HepG2 (cell line): ENCODE results near the gene ZNF740. TPM values are rescaled to one million over a fixed set of nuclear protein-coding genes. Genes with fewer than 3 reads are reported as not detected.
A peak's percentile ranks its signal among the peaks of the same experiment; 100 is the strongest.

ENCODE experiments used
- EP300 ChIP-seq, 3 experiments: sonication (generic) in 1 of 3; formaldehyde crosslinking in 1 of 3; IDR thresholded peaks; 2 replicates each; pipeline versions ENCODE4 v1.5.1 to v1.6.1; 2011 to 2020; ENCODE audit warnings: low read depth in 2 of 3, low read length in 2 of 3, borderline replicate concordance in 1 of 3, improper control_type of control experiment in 1 of 3, mild to moderate bottlenecking in 1 of 3, missing genetic modification reagents in 1 of 3, moderate library complexity in 1 of 3
- HHEX ChIP-seq: IDR thresholded peaks from 2 replicates; pipeline ENCODE4 v1.6.1; 2016; ENCODE audit warnings: control low read depth
- HNRNPK ChIP-seq: fragments of 200-400 bp; formaldehyde crosslinking; IDR thresholded peaks from 2 replicates; pipeline ENCODE4 v1.6.1; 2018; ENCODE audit warnings: low read length, low read depth, moderate library complexity, mild to moderate bottlenecking; ENCODE audit not compliant: poor library complexity, severe bottlenecking
- MAFF ChIP-seq: IDR thresholded peaks from 2 replicates; pipeline ENCODE4 v1.6.1; 2011; ENCODE audit warnings: low read depth, low read length, improper control_type of control experiment
- MEIS2 ChIP-seq: sonication (generic); formaldehyde crosslinking; IDR thresholded peaks from 2 replicates; pipeline ENCODE4 v1.9.0; 2021; ENCODE audit warnings: mild to moderate bottlenecking, missing genetic modification reagents
- SAP130 ChIP-seq: IDR thresholded peaks from 2 replicates; pipeline ENCODE4 v1.6.1; 2016; ENCODE audit warnings: low read depth
- ZMYM4 ChIP-seq: sonication (generic); formaldehyde crosslinking; IDR thresholded peaks from 2 replicates; pipeline ENCODE4 v1.8.1; 2023; ENCODE audit warnings: mild to moderate bottlenecking, missing genetic modification reagents
- ZNF207 ChIP-seq: fragments of 450-650 bp; IDR thresholded peaks from 2 replicates; pipeline ENCODE4 v1.6.1; 2016; ENCODE audit warnings: antibody characterized with exemption, borderline replicate concordance
- ZNF329 ChIP-seq: sonication (generic); formaldehyde crosslinking; IDR thresholded peaks from 2 replicates; pipeline ENCODE4 v1.9.0; 2021; ENCODE audit warnings: low read depth, mild to moderate bottlenecking, missing genetic modification reagents
- ZNF501 ChIP-seq: sonication (generic); formaldehyde crosslinking; IDR thresholded peaks from 2 replicates; pipeline ENCODE4 v1.5.1; 2020; ENCODE audit warnings: mild to moderate bottlenecking, moderate library complexity, missing genetic modification reagents
- ZNF549 ChIP-seq: sonication (generic); formaldehyde crosslinking; IDR thresholded peaks from 2 replicates; pipeline ENCODE4 v1.5.0; 2020; ENCODE audit warnings: missing genetic modification reagents
- ZNF567 ChIP-seq: sonication (generic); formaldehyde crosslinking; IDR thresholded peaks from 2 replicates; pipeline ENCODE4 v1.8.1; 2023; ENCODE audit warnings: mild to moderate bottlenecking, missing genetic modification reagents, borderline replicate concordance
- polyA plus RNA-seq, 8 experiments: library from polyadenylated mRNA; depleted of rRNA in 3 of 8; stranded (reverse) in 7 of 8; unstranded in 1 of 8; fragments of >200 nt; fragmentation: Illumina TruSeq in 4 of 8; extraction: Trizol in 4 of 8; gene quantifications; 2 replicates each; pipeline versions ENCODE4 v1.2.1 to v1.2.3, GENCODE V29; 2011 to 2016; ENCODE audit warnings: low read depth in 4 of 8, missing spikeins in 1 of 8, mixed read lengths in 1 of 8; ENCODE audit not compliant: insufficient read depth in 1 of 8
- total RNA-seq, 5 experiments: library from RNA; depleted of rRNA; stranded (reverse); fragments of >200 nt; fragmentation: Illumina TruSeq; extraction: Trizol; gene quantifications; 2 replicates each; pipeline ENCODE4 v1.2.3, GENCODE V29; 2016; ENCODE audit warnings: low read depth in 1 of 5
- TF ChIP-seq, protein P1 (sequence below): sonication (generic); formaldehyde crosslinking; conservative IDR thresholded peaks from 2 replicates; pipeline ENCODE4 v1.4.0; 2020; ENCODE audit warnings: missing genetic modification reagents
- TF ChIP-seq, protein P2 (sequence below): IDR thresholded peaks from 2 replicates; pipeline ENCODE4 v1.6.1; 2018; ENCODE audit warnings: missing genetic modification reagents, mild to moderate bottlenecking, missing compliant biosample characterization
- TF ChIP-seq, protein P3 (sequence below): sonication (generic); formaldehyde crosslinking; IDR thresholded peaks from 2 replicates; pipeline ENCODE4 v1.8.0; 2022; ENCODE audit warnings: mild to moderate bottlenecking, missing genetic modification reagents, borderline replicate concordance
- TF ChIP-seq, protein P4 (sequence below): sonication (generic); formaldehyde crosslinking; IDR thresholded peaks from 2 replicates; pipeline ENCODE4 v1.4.0; 2020; ENCODE audit warnings: mild to moderate bottlenecking, missing genetic modification reagents
- TF ChIP-seq, protein P5 (sequence below): IDR thresholded peaks from 2 replicates; pipeline ENCODE4 v1.6.1; 2018; ENCODE audit warnings: missing genetic modification reagents
- TF ChIP-seq, protein P6 (sequence below): sonication (generic); formaldehyde crosslinking; IDR thresholded peaks from 2 replicates; pipeline ENCODE4 v1.4.0; 2020; ENCODE audit warnings: missing genetic modification reagents, mild to moderate bottlenecking, borderline replicate concordance
- TF ChIP-seq, protein P7 (sequence below): fragments of 450-650 bp; IDR thresholded peaks from 2 replicates; pipeline ENCODE4 v1.6.1; 2017

The ZNF740 gene
- total and polyA plus RNA-seq, 2 of the 13 experiments (the other 11 are each of a cell fraction or from before 2014, with no cell fraction given): 16.9 to 19.0 TPM

DNA sequence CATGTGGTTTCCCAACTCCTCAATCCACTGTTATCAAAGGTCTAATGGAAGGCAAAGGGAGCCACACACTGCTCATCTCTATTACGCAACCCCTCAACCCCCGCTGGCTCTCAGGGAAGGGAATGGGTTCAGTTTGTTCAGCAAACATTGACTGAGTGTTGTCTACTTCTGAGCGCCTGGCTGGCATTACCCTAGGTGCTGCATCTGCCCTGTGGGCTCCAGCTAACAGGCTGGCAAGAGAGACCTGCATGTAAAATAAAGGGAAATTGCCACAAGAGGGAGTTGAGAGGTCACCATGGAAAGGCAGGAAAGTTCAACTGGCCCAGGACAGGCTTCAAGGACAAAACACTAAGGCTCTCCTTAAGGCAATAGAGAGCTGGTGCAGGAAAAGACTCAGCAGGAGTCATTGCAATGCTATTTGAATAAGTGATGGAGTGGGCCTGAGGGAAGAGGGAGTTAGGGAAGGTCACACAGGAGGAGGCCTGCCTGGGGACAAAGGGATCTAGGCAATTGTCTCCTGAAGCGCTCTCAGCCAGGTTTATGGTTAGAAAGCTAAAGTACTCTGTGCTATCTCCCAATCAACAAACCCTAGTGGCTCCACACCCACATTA lies 5.5 kb upstream of the ZNF740 start (continued):
- TF ChIP-seq, protein P1, sequence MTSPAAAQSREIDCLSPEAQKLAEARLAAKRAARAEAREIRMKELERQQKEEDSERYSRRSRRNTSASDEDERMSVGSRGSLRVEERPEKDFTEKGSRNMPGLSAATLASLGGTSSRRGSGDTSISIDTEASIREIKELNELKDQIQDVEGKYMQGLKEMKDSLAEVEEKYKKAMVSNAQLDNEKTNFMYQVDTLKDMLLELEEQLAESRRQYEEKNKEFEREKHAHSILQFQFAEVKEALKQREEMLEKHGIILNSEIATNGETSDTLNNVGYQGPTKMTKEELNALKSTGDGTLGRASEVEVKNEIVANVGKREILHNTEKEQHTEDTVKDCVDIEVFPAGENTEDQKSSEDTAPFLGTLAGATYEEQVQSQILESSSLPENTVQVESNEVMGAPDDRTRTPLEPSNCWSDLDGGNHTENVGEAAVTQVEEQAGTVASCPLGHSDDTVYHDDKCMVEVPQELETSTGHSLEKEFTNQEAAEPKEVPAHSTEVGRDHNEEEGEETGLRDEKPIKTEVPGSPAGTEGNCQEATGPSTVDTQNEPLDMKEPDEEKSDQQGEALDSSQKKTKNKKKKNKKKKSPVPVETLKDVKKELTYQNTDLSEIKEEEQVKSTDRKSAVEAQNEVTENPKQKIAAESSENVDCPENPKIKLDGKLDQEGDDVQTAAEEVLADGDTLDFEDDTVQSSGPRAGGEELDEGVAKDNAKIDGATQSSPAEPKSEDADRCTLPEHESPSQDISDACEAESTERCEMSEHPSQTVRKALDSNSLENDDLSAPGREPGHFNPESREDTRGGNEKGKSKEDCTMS (CRISPR knock-in tag): no peak
- TF ChIP-seq EP300 (IDR thresholded peaks at IDR 0.05; ENCODE audit: low read depth in 2 of 2, low read length in 2 of 2): peak in 1 of 2 experiments; percentile 75; a peak in 1 of 4 replicates
- no peak; the same call in 1 of the 2 replicates for TF ChIP-seq EP300 (CRISPR knock-in tag; IDR thresholded peaks at IDR 0.05; ENCODE audit: borderline replicate concordance)
- peak; percentile 62; the same call in 1 of the 2 replicates for TF ChIP-seq ZNF329
- TF ChIP-seq HNRNPK: no peak
- no peak for TF ChIP-seq ZNF567 (CRISPR knock-in tag)
- TF ChIP-seq, protein P2, sequence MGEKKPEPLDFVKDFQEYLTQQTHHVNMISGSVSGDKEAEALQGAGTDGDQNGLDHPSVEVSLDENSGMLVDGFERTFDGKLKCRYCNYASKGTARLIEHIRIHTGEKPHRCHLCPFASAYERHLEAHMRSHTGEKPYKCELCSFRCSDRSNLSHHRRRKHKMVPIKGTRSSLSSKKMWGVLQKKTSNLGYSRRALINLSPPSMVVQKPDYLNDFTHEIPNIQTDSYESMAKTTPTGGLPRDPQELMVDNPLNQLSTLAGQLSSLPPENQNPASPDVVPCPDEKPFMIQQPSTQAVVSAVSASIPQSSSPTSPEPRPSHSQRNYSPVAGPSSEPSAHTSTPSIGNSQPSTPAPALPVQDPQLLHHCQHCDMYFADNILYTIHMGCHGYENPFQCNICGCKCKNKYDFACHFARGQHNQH (CRISPR knock-in tag): peak; percentile 69; the same call in 1 of the 2 replicates
- TF ChIP-seq, protein P3, sequence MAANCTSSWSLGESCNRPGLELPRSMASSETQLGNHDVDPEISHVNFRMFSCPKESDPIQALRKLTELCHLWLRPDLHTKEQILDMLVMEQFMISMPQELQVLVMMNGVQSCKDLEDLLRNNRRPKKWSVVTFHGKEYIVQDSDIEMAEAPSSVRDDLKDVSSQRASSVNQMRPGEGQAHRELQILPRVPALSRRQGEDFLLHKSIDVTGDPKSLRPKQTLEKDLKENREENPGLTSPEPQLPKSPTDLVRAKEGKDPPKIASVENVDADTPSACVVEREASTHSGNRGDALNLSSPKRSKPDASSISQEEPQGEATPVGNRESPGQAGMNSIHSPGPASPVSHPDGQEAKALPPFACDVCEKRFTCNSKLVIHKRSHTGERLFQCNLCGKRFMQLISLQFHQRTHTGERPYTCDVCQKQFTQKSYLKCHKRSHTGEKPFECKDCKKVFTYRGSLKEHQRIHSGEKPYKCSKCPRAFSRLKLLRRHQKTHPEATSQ (CRISPR knock-in tag): peak; percentile 74; the same call in 1 of the 2 replicates
- TF ChIP-seq, protein P4, sequence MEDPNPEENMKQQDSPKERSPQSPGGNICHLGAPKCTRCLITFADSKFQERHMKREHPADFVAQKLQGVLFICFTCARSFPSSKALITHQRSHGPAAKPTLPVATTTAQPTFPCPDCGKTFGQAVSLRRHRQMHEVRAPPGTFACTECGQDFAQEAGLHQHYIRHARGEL (CRISPR knock-in tag): 0 out of 2 replicates have a peak, but pooled peaks have one; percentile 61
- TF ChIP-seq, protein P5, sequence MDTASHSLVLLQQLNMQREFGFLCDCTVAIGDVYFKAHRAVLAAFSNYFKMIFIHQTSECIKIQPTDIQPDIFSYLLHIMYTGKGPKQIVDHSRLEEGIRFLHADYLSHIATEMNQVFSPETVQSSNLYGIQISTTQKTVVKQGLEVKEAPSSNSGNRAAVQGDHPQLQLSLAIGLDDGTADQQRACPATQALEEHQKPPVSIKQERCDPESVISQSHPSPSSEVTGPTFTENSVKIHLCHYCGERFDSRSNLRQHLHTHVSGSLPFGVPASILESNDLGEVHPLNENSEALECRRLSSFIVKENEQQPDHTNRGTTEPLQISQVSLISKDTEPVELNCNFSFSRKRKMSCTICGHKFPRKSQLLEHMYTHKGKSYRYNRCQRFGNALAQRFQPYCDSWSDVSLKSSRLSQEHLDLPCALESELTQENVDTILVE: peak; percentile 36; the same call in 1 of the 2 replicates
- TF ChIP-seq, protein P6, sequence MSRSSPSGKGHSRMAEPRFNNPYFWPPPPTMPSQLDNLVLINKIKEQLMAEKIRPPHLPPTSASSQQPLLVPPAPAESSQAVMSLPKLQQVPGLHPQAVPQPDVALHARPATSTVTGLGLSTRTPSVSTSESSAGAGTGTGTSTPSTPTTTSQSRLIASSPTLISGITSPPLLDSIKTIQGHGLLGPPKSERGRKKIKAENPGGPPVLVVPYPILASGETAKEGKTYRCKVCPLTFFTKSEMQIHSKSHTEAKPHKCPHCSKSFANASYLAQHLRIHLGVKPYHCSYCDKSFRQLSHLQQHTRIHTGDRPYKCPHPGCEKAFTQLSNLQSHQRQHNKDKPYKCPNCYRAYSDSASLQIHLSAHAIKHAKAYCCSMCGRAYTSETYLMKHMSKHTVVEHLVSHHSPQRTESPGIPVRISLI (CRISPR knock-in tag): no peak
- TF ChIP-seq MEIS2 (CRISPR knock-in tag): no peak; the same call in 1 of the 2 replicates
- TF ChIP-seq MAFF: 0 out of 2 replicates have a peak, but pooled peaks have one; percentile 2
- peak; percentile 73 for TF ChIP-seq SAP130 (CRISPR knock-in tag)
- TF ChIP-seq, protein P7, sequence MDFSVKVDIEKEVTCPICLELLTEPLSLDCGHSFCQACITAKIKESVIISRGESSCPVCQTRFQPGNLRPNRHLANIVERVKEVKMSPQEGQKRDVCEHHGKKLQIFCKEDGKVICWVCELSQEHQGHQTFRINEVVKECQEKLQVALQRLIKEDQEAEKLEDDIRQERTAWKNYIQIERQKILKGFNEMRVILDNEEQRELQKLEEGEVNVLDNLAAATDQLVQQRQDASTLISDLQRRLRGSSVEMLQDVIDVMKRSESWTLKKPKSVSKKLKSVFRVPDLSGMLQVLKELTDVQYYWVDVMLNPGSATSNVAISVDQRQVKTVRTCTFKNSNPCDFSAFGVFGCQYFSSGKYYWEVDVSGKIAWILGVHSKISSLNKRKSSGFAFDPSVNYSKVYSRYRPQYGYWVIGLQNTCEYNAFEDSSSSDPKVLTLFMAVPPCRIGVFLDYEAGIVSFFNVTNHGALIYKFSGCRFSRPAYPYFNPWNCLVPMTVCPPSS: no peak
- TF ChIP-seq ZMYM4 (CRISPR knock-in tag): peak; percentile 51; the same call in 1 of the 2 replicates
- TF ChIP-seq ZNF549 (CRISPR knock-in tag): no peak
- TF ChIP-seq HHEX (CRISPR knock-in tag): peak; percentile 37; the same call in 1 of the 2 replicates
- TF ChIP-seq ZNF207: no peak
- 0 out of 2 replicates have a peak, but pooled peaks have one; percentile 17 for TF ChIP-seq ZNF501 (CRISPR knock-in tag)
